HL-60 (cell line): ENCODE results near the gene TIMMDC1.

ENCODE experiments used
- DNase-seq, 2 experiments: peaks; one replicate each; pipeline ENCODE4 v3.0.0-alpha.2; 2010 to 2020; ENCODE audit warnings: low read depth in 1 of 2, low spot score in 1 of 2
- H3K27ac ChIP-seq: fragments of 250-450 bp; sonication (Bioruptor Pico); replicated peaks from 2 replicates; pipeline ENCODE4 v1.5.1; 2020; ENCODE audit warnings: mild to moderate bottlenecking, moderate library complexity
- H3K27me3 ChIP-seq: fragments of 250-450 bp; sonication (Bioruptor Pico); 2 replicates; pipeline ENCODE4 v1.5.1; 2021; ENCODE audit warnings: mild to moderate bottlenecking, moderate library complexity; ENCODE audit not compliant: insufficient read depth, poor library complexity, severe bottlenecking
- H3K4me3 ChIP-seq: replicated peaks from 2 replicates; pipeline ENCODE4 v1.5.1; 2011; ENCODE audit warnings: mild to moderate bottlenecking, control low read depth, low read length; ENCODE audit not compliant: insufficient read depth
- GABPA ChIP-seq: IDR thresholded peaks from 2 replicates; pipeline ENCODE4 v1.6.1; 2012; ENCODE audit warnings: low read depth
- POLR2AphosphoS5 ChIP-seq: IDR thresholded peaks from 2 replicates; pipeline ENCODE4 v1.6.1; 2012; ENCODE audit warnings: low read depth
- SPI1 ChIP-seq: IDR thresholded peaks from 2 replicates; pipeline ENCODE4 v1.6.1; 2012; ENCODE audit warnings: low read depth, mild to moderate bottlenecking, borderline replicate concordance
- TF ChIP-seq, protein P1 (sequence below): IDR thresholded peaks from one replicate; pipeline ENCODE4 v1.5.1; 2011; ENCODE audit warnings: low read length, control low read depth, inconsistent platforms; ENCODE audit not compliant: insufficient read depth
- TF ChIP-seq, protein P2 (sequence below): IDR thresholded peaks from 2 replicates; pipeline ENCODE4 v1.6.1; 2012; ENCODE audit warnings: low read depth; ENCODE audit not compliant: insufficient replicate concordance

Gene TIMMDC1

DNA sequence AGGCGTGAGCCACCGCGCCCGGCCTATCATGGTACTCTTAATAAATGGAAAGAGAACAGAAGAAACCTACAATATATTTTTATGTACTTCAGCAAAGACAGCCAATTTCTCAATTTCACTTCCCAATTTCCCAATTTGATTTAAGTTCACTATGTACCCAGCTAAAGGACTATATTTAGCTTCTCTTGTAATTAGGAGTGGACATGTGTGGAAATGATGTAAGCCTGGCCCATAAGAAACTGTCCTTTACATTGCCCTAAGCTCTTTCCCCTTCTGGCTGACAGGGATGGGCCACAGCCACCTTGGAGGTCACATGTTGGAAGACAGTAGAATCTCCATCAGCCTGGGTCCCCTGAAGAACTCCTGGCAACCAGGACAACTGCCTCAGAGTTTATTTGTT is 41.1 kb upstream of the TIMMDC1 start:
- DNase-seq: peak in 1 of 2 experiments; percentile 42
- no peak overlapping the region for H3K27ac ChIP-seq
- TF ChIP-seq GABPA: no peak
- H3K4me3 ChIP-seq: no peak overlapping the region
- H3K27me3 ChIP-seq: no peaks in the 10 kb centered on the region

DNA sequence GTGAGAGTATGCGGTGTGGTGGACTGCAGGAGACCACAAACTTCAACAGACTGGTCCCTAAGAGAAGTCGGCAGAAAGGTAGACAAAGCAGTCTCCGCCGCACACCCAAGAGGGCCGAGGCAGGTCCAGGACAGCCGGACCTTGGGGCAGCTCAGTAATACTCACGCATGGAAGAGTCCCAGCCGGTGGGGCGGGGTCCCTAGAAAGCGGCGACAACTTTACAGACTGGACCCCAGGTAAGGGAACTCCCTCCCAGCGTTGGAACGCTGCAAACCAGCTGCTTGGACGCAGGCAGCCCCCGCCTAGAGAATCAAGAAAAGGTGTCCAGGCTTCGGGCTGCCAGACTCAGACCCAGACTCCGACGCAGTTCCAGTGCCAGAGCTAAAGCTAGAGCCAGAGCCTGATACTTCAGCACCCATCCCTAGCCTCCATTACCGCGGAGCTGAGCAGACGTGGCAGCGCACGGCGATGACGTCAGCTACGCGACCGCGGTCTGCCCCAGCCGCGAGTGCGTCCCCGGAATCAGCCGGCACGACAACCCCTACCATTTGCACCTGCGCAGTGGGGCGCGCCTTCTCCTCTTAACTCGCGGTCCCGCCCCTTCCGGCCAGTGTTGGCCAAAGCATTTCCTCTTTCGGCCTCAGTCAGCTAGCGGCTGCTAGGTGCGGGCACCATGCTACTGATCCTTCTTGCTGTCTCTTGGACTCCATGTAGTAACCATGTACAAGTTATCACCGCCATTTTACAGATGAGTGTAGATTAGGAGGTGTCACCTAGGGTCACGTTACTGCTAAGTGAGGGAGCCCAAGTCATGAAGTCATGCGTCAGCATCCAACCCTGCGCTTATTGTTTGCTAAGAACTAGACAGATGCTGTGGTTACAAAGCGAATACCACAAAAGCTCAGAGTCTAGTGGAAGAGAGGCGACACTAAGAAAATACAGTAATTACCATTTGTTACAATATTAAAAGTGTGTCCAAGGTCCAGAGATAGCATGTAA is 34.9 kb upstream of the TIMMDC1 start, which contains the start of gene TMEM39A:
Gene TMEM39A, minus strand, starts transcription at position 445 of the 999 bp plus-strand sequence. CDS start 1,541 bp downstream, outside the sequence.
- H3K4me3 ChIP-seq: peak within 1 kb of the TSS; percentile 97
- TF ChIP-seq, protein P1, sequence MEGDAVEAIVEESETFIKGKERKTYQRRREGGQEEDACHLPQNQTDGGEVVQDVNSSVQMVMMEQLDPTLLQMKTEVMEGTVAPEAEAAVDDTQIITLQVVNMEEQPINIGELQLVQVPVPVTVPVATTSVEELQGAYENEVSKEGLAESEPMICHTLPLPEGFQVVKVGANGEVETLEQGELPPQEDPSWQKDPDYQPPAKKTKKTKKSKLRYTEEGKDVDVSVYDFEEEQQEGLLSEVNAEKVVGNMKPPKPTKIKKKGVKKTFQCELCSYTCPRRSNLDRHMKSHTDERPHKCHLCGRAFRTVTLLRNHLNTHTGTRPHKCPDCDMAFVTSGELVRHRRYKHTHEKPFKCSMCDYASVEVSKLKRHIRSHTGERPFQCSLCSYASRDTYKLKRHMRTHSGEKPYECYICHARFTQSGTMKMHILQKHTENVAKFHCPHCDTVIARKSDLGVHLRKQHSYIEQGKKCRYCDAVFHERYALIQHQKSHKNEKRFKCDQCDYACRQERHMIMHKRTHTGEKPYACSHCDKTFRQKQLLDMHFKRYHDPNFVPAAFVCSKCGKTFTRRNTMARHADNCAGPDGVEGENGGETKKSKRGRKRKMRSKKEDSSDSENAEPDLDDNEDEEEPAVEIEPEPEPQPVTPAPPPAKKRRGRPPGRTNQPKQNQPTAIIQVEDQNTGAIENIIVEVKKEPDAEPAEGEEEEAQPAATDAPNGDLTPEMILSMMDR: no peak
- TF ChIP-seq, protein P2, sequence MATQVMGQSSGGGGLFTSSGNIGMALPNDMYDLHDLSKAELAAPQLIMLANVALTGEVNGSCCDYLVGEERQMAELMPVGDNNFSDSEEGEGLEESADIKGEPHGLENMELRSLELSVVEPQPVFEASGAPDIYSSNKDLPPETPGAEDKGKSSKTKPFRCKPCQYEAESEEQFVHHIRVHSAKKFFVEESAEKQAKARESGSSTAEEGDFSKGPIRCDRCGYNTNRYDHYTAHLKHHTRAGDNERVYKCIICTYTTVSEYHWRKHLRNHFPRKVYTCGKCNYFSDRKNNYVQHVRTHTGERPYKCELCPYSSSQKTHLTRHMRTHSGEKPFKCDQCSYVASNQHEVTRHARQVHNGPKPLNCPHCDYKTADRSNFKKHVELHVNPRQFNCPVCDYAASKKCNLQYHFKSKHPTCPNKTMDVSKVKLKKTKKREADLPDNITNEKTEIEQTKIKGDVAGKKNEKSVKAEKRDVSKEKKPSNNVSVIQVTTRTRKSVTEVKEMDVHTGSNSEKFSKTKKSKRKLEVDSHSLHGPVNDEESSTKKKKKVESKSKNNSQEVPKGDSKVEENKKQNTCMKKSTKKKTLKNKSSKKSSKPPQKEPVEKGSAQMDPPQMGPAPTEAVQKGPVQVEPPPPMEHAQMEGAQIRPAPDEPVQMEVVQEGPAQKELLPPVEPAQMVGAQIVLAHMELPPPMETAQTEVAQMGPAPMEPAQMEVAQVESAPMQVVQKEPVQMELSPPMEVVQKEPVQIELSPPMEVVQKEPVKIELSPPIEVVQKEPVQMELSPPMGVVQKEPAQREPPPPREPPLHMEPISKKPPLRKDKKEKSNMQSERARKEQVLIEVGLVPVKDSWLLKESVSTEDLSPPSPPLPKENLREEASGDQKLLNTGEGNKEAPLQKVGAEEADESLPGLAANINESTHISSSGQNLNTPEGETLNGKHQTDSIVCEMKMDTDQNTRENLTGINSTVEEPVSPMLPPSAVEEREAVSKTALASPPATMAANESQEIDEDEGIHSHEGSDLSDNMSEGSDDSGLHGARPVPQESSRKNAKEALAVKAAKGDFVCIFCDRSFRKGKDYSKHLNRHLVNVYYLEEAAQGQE: peak; percentile 61
- peak; percentile 98 for TF ChIP-seq SPI1
- peak; percentile 67 for TF ChIP-seq GABPA
- peak; percentile 99 for TF ChIP-seq POLR2AphosphoS5
- H3K27me3 ChIP-seq: no peaks in the 10 kb centered on the region
- peak; percentile 95 to 99 for DNase-seq
- H3K27ac ChIP-seq: peak within 1 kb of the TSS; percentile 75

DNA sequence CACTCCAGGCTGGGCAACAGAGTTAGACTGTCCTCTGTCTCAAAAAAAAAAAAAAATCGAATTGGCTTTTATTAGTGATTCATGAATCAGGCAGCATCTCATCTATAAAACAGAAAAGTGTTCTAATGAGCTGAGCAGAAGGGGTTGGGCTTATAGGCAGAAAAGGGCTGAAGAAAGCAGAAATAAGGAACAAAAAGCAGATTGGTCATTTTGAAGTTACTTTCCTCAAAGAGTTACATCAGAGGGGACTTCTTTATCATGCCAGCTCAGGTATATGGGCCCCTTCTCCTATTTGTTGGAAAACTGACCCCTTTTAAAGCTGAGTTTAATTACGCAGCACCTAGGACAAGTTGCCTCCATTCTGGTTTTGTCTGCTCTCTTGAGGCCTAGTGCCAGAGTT is 30.3 kb upstream of the TIMMDC1 start:
- TF ChIP-seq, protein P1: no peak
- no peak for TF ChIP-seq SPI1
- TF ChIP-seq, protein P2: no peak
- TF ChIP-seq POLR2AphosphoS5: no peak
- TF ChIP-seq GABPA: no peak
- Histone ChIP-seq H3K27ac (peak overlapping the region; percentile 85), H3K4me3 (peak overlapping the region; percentile 93; the same call in 1 of the 2 replicates), H3K27me3 (no peaks in the 10 kb centered on the region)
- peak; percentile 13 to 22 for DNase-seq

DNA sequence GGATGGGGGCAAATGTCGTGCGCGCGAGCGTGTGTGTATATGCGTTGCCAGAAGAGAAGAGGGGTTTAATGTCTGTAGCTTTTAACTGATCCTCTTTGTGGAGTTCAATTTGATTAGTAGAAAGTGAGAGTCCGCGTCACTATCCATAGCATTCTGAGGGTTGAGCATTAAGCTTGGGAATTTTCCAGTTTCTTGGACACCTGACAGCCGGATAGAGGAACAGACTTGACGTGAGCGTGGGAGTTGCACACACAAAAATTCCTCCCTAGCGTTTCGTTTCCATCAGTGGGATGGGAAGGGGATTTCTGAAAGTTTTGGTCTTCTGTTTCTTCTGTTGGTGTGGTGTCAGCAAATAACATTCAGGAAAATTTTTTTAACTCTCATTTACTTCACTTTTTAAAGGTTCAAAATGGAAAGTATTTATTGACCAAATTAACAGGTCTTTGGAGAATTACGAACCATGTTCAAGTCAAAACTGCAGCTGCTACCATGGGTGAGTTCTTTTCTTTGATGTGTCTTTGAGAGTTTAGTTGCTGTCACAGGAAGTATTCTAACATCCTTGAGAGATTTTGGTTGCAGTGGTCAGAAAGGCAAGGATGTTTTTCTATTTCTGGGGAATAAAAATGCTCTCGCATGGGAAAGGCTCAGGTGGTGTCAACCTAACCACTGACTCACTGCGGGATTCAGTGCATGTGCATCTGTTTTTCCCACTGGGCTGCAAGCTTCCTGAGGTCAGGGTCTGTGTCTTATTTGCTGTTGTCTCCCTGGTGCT is 28.7 kb upstream of the TIMMDC1 start:
- Histone ChIP-seq H3K27ac (peak overlapping the region; percentile 85), H3K4me3 (peak overlapping the region; percentile 93), H3K27me3 (no peaks in the 10 kb centered on the region)
- TF ChIP-seq, protein P1: no peak
- TF ChIP-seq POLR2AphosphoS5 (no peak), SPI1 (no peak), GABPA (no peak)
- TF ChIP-seq, protein P2: no peak
- DNase-seq: peak in 1 of 2 experiments; percentile 12
